SU-DHL-6 (cell line): ENCODE results near the gene NMT1.

Experiments
- H2AFZ ChIP-seq: fragments of 200-600 bp; sonication (generic); 2 replicates; pipeline ENCODE4 v1.6.1; 2014; ENCODE audit warnings: low read depth, mild to moderate bottlenecking, moderate library complexity, mixed read lengths, antibody characterized with exemption, low read length; ENCODE audit not compliant: severe bottlenecking
- H3F3A ChIP-seq: fragments of 200-600 bp; shearing (Covaris generic); 2 replicates; pipeline ENCODE4 v1.6.0; 2016; ENCODE audit warnings: antibody characterized with exemption, mild to moderate bottlenecking; ENCODE audit not compliant: insufficient read depth
- H3K27ac ChIP-seq: fragments of 200-600 bp; sonication (generic); 2 replicates; pipeline ENCODE4 v1.5.1; 2016; ENCODE audit warnings: low read depth, mild to moderate bottlenecking, low read length, moderate library complexity, mixed read lengths
- H3K27me3 ChIP-seq: fragments of 200-600 bp; sonication (generic), shearing (Covaris generic); 2 replicates; pipeline ENCODE4 v1.6.0; 2014; ENCODE audit warnings: mild to moderate bottlenecking, low read length
- H3K36me3 ChIP-seq: fragments of 200-600 bp; sonication (generic); 2 replicates; pipeline ENCODE4 v1.6.1; 2014; ENCODE audit warnings: mild to moderate bottlenecking, low read length, mixed read lengths
- H3K4me2 ChIP-seq: fragments of 300-600, 200-600 bp; shearing (Covaris generic), sonication (generic); 2 replicates; pipeline ENCODE4 v1.6.0; 2014; ENCODE audit warnings: low read length, low read depth, mild to moderate bottlenecking; ENCODE audit not compliant: poor library complexity, severe bottlenecking
- H3K4me3 ChIP-seq: fragments of 200-600 bp; sonication (generic); 2 replicates; pipeline ENCODE4 v1.5.1; 2014; ENCODE audit warnings: antibody characterized with exemption, low read length, mild to moderate bottlenecking, mixed read lengths; ENCODE audit not compliant: insufficient read depth, poor library complexity, severe bottlenecking
- H3K79me2 ChIP-seq: fragments of 200-600 bp; sonication (generic); 2 replicates; pipeline ENCODE4 v1.6.1; 2014; ENCODE audit warnings: mild to moderate bottlenecking, low read length, moderate library complexity; ENCODE audit not compliant: insufficient read depth
- H3K9ac ChIP-seq: fragments of 200-600 bp; sonication (generic); 2 replicates; pipeline ENCODE4 v1.7.0; 2014; ENCODE audit warnings: mild to moderate bottlenecking, low read length
- H3K9me2 ChIP-seq: fragments of 200-600 bp; sonication (generic); replicated peaks from 2 replicates; pipeline ENCODE4 v1.6.1; 2014; ENCODE audit warnings: low read length; ENCODE audit not compliant: insufficient read depth
- H3K9me3 ChIP-seq: fragments of 200-600 bp; sonication (generic); 2 replicates; pipeline ENCODE4 v1.6.1; 2014; ENCODE audit warnings: low read length, mixed read lengths; ENCODE audit not compliant: insufficient read depth
- H4K20me1 ChIP-seq: fragments of 200-600 bp; sonication (generic); 2 replicates; pipeline ENCODE4 v1.6.1; 2014; ENCODE audit warnings: low read depth, mild to moderate bottlenecking, antibody characterized with exemption, low read length, moderate library complexity, mixed read lengths
- EZH2phosphoT487 ChIP-seq: fragments of 200-600 bp; sonication (generic), shearing (Covaris generic); conservative IDR thresholded peaks from 2 replicates; pipeline ENCODE4 v1.6.1; 2018; ENCODE audit warnings: mild to moderate bottlenecking, antibody characterized with exemption, low read length, moderate library complexity, mixed read lengths
- TF ChIP-seq, protein P1 (sequence below): fragments of 200-600 bp; sonication (generic); IDR thresholded peaks from one replicate; pipeline ENCODE4 v1.5.1; 2017; ENCODE audit warnings: antibody characterized with exemption, mild to moderate bottlenecking, low read length, moderate library complexity; ENCODE audit not compliant: insufficient read depth, poor library complexity, severe bottlenecking

Gene NMT1

DNA sequence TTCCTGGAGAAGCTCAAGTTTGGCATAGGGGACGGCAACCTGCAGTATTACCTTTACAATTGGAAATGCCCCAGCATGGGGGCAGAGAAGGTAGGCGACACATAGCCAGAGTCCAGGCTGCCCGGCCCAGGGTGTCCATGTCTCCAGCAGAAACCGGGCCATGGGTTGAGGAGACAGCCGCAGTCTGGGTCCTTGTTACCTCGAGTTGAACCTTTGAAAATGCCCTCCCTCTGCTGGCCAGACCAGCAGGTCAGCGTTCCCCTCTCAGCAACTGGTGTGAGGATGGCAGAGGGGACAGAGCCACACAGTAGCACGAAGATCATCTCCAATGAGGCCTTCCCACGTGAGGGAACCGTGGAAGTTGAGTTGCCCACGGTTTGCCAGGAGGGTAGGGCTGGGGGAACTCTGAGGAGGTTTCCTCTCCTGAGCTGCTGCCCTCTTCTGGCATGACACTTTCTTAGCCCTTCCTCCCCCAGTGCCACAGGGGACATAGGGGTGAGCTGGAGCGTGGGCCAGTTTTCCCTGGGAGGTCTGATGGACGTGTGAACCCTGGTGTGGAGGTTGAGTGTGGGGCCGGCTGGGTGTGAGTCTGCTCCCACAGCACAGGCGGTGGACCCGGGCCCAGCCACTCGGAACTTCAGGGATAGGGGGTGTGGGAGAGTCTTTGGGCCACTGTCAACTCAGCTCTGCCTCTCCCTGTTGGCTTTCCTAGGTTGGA, 43.9 kb downstream of the NMT1 start:
- no peak overlapping the region for H3K4me3 ChIP-seq
- no peak overlapping the region for H3K27ac ChIP-seq
- no peak for TF ChIP-seq EZH2phosphoT487
- TF ChIP-seq, protein P1, sequence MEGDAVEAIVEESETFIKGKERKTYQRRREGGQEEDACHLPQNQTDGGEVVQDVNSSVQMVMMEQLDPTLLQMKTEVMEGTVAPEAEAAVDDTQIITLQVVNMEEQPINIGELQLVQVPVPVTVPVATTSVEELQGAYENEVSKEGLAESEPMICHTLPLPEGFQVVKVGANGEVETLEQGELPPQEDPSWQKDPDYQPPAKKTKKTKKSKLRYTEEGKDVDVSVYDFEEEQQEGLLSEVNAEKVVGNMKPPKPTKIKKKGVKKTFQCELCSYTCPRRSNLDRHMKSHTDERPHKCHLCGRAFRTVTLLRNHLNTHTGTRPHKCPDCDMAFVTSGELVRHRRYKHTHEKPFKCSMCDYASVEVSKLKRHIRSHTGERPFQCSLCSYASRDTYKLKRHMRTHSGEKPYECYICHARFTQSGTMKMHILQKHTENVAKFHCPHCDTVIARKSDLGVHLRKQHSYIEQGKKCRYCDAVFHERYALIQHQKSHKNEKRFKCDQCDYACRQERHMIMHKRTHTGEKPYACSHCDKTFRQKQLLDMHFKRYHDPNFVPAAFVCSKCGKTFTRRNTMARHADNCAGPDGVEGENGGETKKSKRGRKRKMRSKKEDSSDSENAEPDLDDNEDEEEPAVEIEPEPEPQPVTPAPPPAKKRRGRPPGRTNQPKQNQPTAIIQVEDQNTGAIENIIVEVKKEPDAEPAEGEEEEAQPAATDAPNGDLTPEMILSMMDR, result no peak
- no peaks in the 10 kb centered on the region for H3K27me3 ChIP-seq
- no peaks in the 10 kb centered on the region for H3K9me2 ChIP-seq
- no peak overlapping the region for H3K9ac ChIP-seq
- no peaks in the 10 kb centered on the region for H3K36me3 ChIP-seq
- no peaks in the 10 kb centered on the region for H3F3A ChIP-seq
- no peaks in the 10 kb centered on the region for H3K9me3 ChIP-seq
- no peaks in the 10 kb centered on the region for H3K79me2 ChIP-seq
- no peak overlapping the region for H2AFZ ChIP-seq
- H4K20me1 ChIP-seq, result no peaks in the 10 kb centered on the region
- H3K4me2 ChIP-seq, result no peak overlapping the region

DNA sequence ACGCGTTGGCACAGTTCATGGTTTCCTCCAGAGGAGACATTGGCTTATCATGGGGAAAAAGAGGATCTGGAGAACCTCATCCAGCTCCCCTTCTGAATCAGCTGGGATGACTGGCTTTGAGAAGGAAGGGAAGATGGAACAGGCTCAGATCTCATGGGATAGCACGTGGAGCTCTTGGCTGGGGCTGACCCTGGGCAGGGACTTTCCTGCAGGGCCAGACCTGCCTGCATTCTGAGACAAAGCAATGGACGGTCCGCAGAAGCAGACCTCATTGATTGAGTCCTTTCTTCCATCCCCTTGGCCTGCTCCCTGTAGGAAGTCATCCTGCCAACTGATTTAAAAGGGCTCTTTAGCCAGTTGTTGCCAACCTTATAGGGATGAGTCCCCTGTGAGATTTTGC, 45.0 kb downstream of the NMT1 start:
- Histone ChIP-seq H3K9me2 (no peaks in the 10 kb centered on the region), H3K9ac (no peak overlapping the region), H3K36me3 (no peaks in the 10 kb centered on the region), H3K79me2 (no peaks in the 10 kb centered on the region), H3K4me3 (no peak overlapping the region), H3K9me3 (no peaks in the 10 kb centered on the region), H3K4me2 (no peak overlapping the region), H3K27me3 (no peaks in the 10 kb centered on the region), H3F3A (no peaks in the 10 kb centered on the region), H4K20me1 (no peaks in the 10 kb centered on the region), H2AFZ (no peak overlapping the region), H3K27ac (no peak overlapping the region)
- TF ChIP-seq EZH2phosphoT487, result no peak
- TF ChIP-seq, protein P1, result no peak

DNA sequence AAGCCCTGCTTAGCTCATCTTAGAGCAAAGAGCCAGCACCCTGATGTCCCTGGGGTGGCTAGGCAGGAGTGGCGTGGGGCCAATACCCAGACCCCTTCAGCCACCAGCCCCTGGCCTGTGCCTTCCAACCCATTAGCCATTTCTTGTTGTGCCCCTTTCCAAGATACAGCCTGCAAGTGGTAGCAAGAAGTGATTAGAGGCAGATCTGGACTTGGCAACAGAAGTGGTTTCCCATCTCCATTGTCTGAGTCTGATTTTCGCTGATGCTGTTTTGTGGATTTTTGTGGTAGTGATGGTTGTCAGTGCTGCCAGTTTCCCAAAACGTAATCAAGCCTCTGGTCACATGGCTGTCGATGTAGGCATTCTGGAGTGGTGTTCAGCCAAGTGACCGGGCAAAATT, 45.5 kb downstream of the NMT1 start:
- TF ChIP-seq, protein P1, result no peak
- no peak for TF ChIP-seq EZH2phosphoT487
- no peak overlapping the region for H3K27ac ChIP-seq
- no peaks in the 10 kb centered on the region for H3K9me3 ChIP-seq
- H3K9ac ChIP-seq, result no peak overlapping the region
- H3K27me3 ChIP-seq, result no peaks in the 10 kb centered on the region
- H3K4me3 ChIP-seq, result no peak overlapping the region
- no peaks in the 10 kb centered on the region for H3K9me2 ChIP-seq
- H3F3A ChIP-seq, result no peaks in the 10 kb centered on the region
- H3K79me2 ChIP-seq, result no peaks in the 10 kb centered on the region
- H3K36me3 ChIP-seq, result no peaks in the 10 kb centered on the region
- no peak overlapping the region for H2AFZ ChIP-seq
- no peak overlapping the region for H3K4me2 ChIP-seq
- H4K20me1 ChIP-seq, result no peaks in the 10 kb centered on the region
